SK-N-SH treated with all-trans-retinoic acid at 6 μM for 48 hours (cell line): Measurements from ENCODE around the gene TRIL.

Source experiments
- ATAC-seq: fragments of 200-7000 bp; cut with Tn5 transposase; 3 replicates; pipeline ENCODE4 v1.9.1; 2020; ENCODE audit warnings: mild to moderate bottlenecking, moderate library complexity
- ARNTL ChIP-seq: fragments of 450-650 bp; formaldehyde crosslinking; IDR thresholded peaks from 2 replicates; pipeline ENCODE4 v1.5.0; 2020; ENCODE audit warnings: low read depth, mild to moderate bottlenecking, moderate library complexity, borderline replicate concordance
- CREB5 ChIP-seq: fragments of 250-450 bp; sonication (Bioruptor Pico); IDR thresholded peaks from 2 replicates; pipeline ENCODE4 v1.5.1; 2020; ENCODE audit warnings: low read depth, mild to moderate bottlenecking, moderate library complexity
- CSDC2 ChIP-seq: fragments of 250-450 bp; sonication (Bioruptor Pico); IDR thresholded peaks from 2 replicates; pipeline ENCODE4 v1.5.0; 2020; ENCODE audit warnings: mild to moderate bottlenecking, moderate library complexity
- CSRNP3 ChIP-seq: fragments of 250-450 bp; sonication (Bioruptor Pico); IDR thresholded peaks from 2 replicates; pipeline ENCODE4 v1.5.1; 2021; ENCODE audit warnings: mild to moderate bottlenecking, moderate library complexity
- GLIS3 ChIP-seq: fragments of 250-450 bp; sonication (Bioruptor Pico); IDR thresholded peaks from 2 replicates; pipeline ENCODE4 v1.5.0; 2020; ENCODE audit warnings: mild to moderate bottlenecking, moderate library complexity
- OSR1 ChIP-seq: fragments of 250-450 bp; sonication (Bioruptor Pico); IDR thresholded peaks from 2 replicates; pipeline ENCODE4 v1.8.0; 2022; ENCODE audit warnings: moderate library complexity, mild to moderate bottlenecking, inconsistent platforms
- PATZ1 ChIP-seq: fragments of 250-450 bp; sonication (Bioruptor Pico); IDR thresholded peaks from 2 replicates; pipeline ENCODE4 v1.8.0; 2020; ENCODE audit warnings: mild to moderate bottlenecking, moderate library complexity, borderline replicate concordance
- POU6F1 ChIP-seq: fragments of 250-450 bp; sonication (Bioruptor Pico); IDR thresholded peaks from 2 replicates; pipeline ENCODE4 v1.8.0; 2021; ENCODE audit warnings: low read depth, mild to moderate bottlenecking, moderate library complexity, borderline replicate concordance
- PPARA ChIP-seq: fragments of 250-450 bp; sonication (Bioruptor Pico); IDR thresholded peaks from 2 replicates; pipeline ENCODE4 v1.5.0; 2020; ENCODE audit warnings: mild to moderate bottlenecking, borderline replicate concordance
- RARB ChIP-seq: fragments of 250-450 bp; sonication (Bioruptor Pico); IDR thresholded peaks from 2 replicates; pipeline ENCODE4 v1.8.0; 2021; ENCODE audit warnings: mild to moderate bottlenecking, moderate library complexity
- SNAI2 ChIP-seq: fragments of 250-450 bp; sonication (Bioruptor Pico); IDR thresholded peaks from 2 replicates; pipeline ENCODE4 v1.5.0; 2020; ENCODE audit warnings: mild to moderate bottlenecking, moderate library complexity
- TOX ChIP-seq: fragments of 250-450 bp; sonication (Bioruptor Pico); IDR thresholded peaks from 2 replicates; pipeline ENCODE4 v1.8.0; 2021; ENCODE audit warnings: mild to moderate bottlenecking, moderate library complexity, borderline replicate concordance
- TSHZ2 ChIP-seq: fragments of 250-450 bp; sonication (Bioruptor Pico); IDR thresholded peaks from 2 replicates; pipeline ENCODE4 v1.5.0; 2020; ENCODE audit warnings: mild to moderate bottlenecking, moderate library complexity
- ZFP3 ChIP-seq: fragments of 250-450 bp; sonication (Bioruptor Pico); IDR thresholded peaks from 2 replicates; pipeline ENCODE4 v1.5.0; 2020; ENCODE audit warnings: mild to moderate bottlenecking, moderate library complexity
- ZFP30 ChIP-seq: fragments of 450-650 bp; formaldehyde crosslinking; IDR thresholded peaks from 2 replicates; pipeline ENCODE4 v1.5.0; 2022; ENCODE audit warnings: mild to moderate bottlenecking, moderate library complexity
- ZNF565 ChIP-seq: fragments of 450-650 bp; formaldehyde crosslinking; conservative IDR thresholded peaks from 2 replicates; pipeline ENCODE4 v1.5.0; 2020; ENCODE audit warnings: low read depth, mild to moderate bottlenecking, moderate library complexity
- ZNF70 ChIP-seq: fragments of 450-650 bp; formaldehyde crosslinking; IDR thresholded peaks from 2 replicates; pipeline ENCODE4 v1.5.0; 2020; ENCODE audit warnings: mild to moderate bottlenecking, moderate library complexity
- ZNF8 ChIP-seq: fragments of 450-650 bp; formaldehyde crosslinking; IDR thresholded peaks from 2 replicates; pipeline ENCODE4 v1.5.0; 2020; ENCODE audit warnings: mild to moderate bottlenecking, moderate library complexity

TRIL gene

GRCh38 chr7:28964056-28964455 lies 5.9 kb upstream of the TRIL start:
- ATAC-seq = no peak
- TF ChIP-seq OSR1 (CRISPR knock-in tag) = no peak

GRCh38 chr7:28961972-28962371 lies 3.8 kb upstream of the TRIL start:
- no peak for ATAC-seq
- no peak for TF ChIP-seq ZNF565 (CRISPR knock-in tag)
- no peak for TF ChIP-seq ZFP3 (CRISPR knock-in tag)
- TF ChIP-seq PATZ1 (CRISPR knock-in tag) = no peak
- TF ChIP-seq CREB5 (CRISPR knock-in tag) = no peak
- no peak for TF ChIP-seq CSDC2 (CRISPR knock-in tag)
- no peak for TF ChIP-seq CSRNP3 (CRISPR knock-in tag)
- TF ChIP-seq SNAI2 (CRISPR knock-in tag) = no peak
- TF ChIP-seq, all 23 proteins: peak for 0

- ATAC-seq = no peak
- TF ChIP-seq RARB (no peak), TSHZ2 (CRISPR knock-in tag) (no peak), ZNF8 (no peak), GLIS3 (CRISPR knock-in tag) (no peak), SNAI2 (CRISPR knock-in tag) (no peak)
Observed at GRCh38 chr7:28960071-28960840, 2.1 kb upstream of the TRIL start.

GRCh38 chr7:28958980-28959347 lies 834 bp upstream of the TRIL start:
- no peak for ATAC-seq
- TF ChIP-seq ARNTL (no peak), PPARA (CRISPR knock-in tag) (no peak), CSDC2 (CRISPR knock-in tag) (no peak), POU6F1 (CRISPR knock-in tag) (no peak), TOX (CRISPR knock-in tag) (no peak), SNAI2 (CRISPR knock-in tag) (no peak), ZNF8 (no peak), ZNF70 (CRISPR knock-in tag) (no peak), RARB (no peak), CREB5 (CRISPR knock-in tag) (no peak), ZNF565 (CRISPR knock-in tag) (no peak), ZFP30 (CRISPR knock-in tag) (no peak), PATZ1 (CRISPR knock-in tag) (no peak)
